ENCODE measurements around the gene NEURL4.

NEURL4 gene

DNA sequence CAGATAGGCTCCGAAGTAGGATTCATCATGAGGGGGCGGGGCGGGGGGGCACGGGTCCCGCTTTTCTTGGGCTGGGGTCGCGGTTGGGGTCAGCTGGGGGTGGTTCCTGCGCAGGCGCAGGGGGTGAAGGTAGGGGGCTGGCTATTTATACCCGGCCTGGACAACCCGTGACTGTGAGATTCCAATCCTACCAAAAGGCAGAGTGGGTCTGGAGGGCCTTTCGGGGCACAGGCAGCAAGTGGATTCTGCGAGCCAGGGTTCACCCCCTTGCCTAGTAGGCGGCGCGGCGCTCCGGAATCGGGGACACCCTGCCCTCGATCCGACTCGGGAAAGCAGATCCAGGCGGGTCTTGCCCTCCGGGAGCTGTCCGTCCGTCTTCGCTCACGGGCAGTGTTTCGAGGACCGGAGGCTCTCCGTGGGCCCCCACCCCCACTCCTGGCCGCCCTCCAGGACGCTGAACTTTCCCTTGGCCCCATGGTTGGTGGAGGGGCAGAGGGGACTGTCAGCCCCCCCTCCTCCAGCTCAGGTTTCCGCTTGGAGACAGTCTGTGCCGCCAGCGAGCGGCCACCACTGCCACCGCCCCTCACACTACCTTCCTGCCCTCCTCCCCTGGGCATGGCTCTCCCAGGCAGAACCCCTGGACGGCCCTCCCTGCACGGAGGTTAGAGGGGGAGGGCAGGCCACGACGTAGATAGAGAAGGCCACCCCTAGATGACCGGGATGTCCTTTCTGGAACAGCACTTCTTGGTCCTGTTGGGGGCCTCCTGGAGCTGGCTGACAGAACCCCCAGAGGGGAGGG is 47.0 kb downstream of the NEURL4 start:
- ChIA-PET CTCF (interaction anchor here (1.2 to 8.4 kb wide), 4 partner anchors 10 to 25 kb away, joined by 3 to 80 read pairs (median 14); no protein-coding TSS in a partner anchor), POLR2A (interaction anchor here (0.6 to 1.6 kb wide), 2 partner anchors 203 to 276 kb away, joined by 3 read pairs; no protein-coding TSS in a partner anchor)
- no peak for DNase-seq (ENCODE audit: extremely low spot score)
- TF ChIP-seq, protein P1, sequence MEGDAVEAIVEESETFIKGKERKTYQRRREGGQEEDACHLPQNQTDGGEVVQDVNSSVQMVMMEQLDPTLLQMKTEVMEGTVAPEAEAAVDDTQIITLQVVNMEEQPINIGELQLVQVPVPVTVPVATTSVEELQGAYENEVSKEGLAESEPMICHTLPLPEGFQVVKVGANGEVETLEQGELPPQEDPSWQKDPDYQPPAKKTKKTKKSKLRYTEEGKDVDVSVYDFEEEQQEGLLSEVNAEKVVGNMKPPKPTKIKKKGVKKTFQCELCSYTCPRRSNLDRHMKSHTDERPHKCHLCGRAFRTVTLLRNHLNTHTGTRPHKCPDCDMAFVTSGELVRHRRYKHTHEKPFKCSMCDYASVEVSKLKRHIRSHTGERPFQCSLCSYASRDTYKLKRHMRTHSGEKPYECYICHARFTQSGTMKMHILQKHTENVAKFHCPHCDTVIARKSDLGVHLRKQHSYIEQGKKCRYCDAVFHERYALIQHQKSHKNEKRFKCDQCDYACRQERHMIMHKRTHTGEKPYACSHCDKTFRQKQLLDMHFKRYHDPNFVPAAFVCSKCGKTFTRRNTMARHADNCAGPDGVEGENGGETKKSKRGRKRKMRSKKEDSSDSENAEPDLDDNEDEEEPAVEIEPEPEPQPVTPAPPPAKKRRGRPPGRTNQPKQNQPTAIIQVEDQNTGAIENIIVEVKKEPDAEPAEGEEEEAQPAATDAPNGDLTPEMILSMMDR (IDR thresholded peaks at IDR 0.05; ENCODE audit: control extremely low read depth, extremely low read depth, low read depth, missing control alignments): no peak

DNA sequence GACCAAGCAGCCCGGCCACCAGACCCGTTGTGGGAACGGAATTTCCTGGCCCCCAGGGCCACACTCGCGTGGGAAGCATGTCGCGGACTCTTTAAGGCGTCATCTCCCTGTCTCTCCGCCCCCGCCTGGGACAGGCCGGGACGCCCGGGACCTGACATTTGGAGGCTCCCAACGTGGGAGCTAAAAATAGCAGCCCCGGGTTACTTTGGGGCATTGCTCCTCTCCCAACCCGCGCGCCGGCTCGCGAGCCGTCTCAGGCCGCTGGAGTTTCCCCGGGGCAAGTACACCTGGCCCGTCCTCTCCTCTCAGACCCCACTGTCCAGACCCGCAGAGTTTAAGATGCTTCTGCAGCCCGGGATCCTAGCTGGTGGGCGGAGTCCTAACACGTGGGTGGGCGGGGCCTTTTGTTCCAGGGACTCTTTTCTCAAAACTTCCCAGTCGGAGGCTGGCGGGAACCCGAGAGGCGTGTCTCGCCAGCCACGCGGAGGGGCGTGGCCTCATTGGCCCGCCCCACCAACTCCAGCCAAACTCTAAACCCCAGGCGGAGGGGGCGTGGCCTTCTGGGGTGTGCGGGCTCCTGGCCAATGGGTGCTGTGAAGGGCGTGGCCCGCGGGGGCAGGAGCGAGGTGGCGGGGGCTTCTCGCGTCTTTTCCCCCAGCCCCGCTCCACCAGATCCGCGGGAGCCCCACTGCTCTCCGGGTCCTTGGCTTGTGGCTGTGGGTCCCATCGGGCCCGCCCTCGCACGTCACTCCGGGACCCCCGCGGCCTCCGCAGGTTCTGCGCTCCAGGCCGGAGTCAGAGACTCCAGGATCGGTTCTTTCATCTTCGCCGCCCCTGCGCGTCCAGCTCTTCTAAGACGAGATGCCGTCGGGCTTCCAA is 47.8 kb downstream of the NEURL4 start, which contains the start of gene SLC2A4:
Gene SLC2A4 (plus strand): TSS at position 645 of the 879 bp plus-strand sequence. CDS start 217 bp downstream, at position 862.
- TF ChIP-seq, protein P1 (IDR thresholded peaks at IDR 0.05; ENCODE audit: control extremely low read depth, extremely low read depth, low read depth, missing control alignments): no peak
- ChIA-PET POLR2A (interaction anchor here (1.6 kb wide), 1 partner anchor 204 kb away, joined by 3 read pairs; no protein-coding TSS in a partner anchor), CTCF (interaction anchor here (0.6 to 8.4 kb wide), 18 partner anchors 9 to 406 kb away, joined by 3 to 80 read pairs (median 4); partner anchors contain the start of genes TP53 and WRAP53)
- DNase-seq (ENCODE audit: extremely low spot score): peak; percentile 97

DNA sequence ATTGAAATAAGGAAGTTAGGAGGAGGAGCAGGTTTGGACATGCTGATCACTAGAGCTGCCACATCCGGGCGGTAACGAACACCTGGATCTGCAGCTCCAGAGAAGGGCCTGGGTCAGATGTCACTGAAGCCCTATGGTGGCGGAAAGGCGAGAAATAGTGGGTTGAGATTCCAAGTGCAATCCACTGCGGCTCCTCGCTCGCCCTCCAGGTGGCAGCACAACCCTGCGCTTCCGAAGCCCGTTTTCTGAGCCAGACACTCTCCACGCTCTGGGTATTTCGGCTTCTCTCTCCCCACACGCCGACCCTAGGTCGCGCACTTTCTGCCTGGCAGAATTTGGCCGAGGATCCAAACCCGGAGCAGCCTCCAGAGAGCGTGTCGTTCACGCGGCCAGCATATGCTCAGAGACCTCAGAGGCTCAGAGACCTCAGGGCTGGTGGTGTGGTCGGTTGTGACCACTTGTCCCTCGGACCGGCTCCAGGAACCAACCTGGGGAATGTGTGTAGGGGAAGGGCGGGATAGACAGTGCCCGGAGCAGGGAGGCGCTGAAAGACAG is 48.5 kb downstream of the NEURL4 start:
- TF ChIP-seq, protein P1 (IDR thresholded peaks at IDR 0.05; ENCODE audit: control extremely low read depth, extremely low read depth, low read depth, missing control alignments): peak; percentile 95
- CTCF ChIA-PET: interaction anchor here (0.6 to 8.4 kb wide), 22 partner anchors 12 to 407 kb away, joined by 3 to 80 read pairs (median 4); partner anchors contain the start of genes ACAP1, TP53 and WRAP53
- DNase-seq (ENCODE audit: extremely low spot score): peak; percentile 89
- POLR2A ChIA-PET: interaction anchor here (0.5 to 1.6 kb wide), 2 partner anchors 205 to 555 kb away, joined by 3 read pairs; no protein-coding TSS in a partner anchor

DNA sequence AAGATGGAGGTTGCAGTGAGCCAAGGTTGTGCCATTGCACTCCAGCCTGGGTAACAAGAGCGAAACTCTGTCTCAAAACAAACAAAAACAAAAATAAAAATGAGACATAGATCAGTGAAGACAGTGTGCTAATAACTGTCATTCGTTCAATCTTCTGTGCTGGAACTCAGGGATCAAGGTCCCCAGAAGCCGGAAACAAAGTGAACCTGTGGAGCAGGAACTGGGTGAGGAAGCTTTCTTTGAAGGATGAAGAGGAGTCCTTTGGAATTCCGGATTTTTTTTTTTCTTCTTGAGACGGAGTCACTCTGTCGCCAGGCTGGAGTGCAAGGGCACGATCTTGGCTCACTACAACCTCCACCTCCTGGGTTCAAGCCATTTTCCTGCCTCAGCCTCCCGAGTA is 49.7 kb downstream of the NEURL4 start:
- CTCF ChIA-PET: interaction anchor here (0.8 to 2.8 kb wide), 6 partner anchors 13 to 408 kb away, joined by 3 to 7 read pairs (median 4); partner anchors contain the start of genes ACAP1, TP53 and WRAP53
- POLR2A ChIA-PET: no interaction called here
- TF ChIP-seq, protein P1 (IDR thresholded peaks at IDR 0.05; ENCODE audit: control extremely low read depth, extremely low read depth, low read depth, missing control alignments): no peak
- no peak for DNase-seq (ENCODE audit: extremely low spot score)

DNA sequence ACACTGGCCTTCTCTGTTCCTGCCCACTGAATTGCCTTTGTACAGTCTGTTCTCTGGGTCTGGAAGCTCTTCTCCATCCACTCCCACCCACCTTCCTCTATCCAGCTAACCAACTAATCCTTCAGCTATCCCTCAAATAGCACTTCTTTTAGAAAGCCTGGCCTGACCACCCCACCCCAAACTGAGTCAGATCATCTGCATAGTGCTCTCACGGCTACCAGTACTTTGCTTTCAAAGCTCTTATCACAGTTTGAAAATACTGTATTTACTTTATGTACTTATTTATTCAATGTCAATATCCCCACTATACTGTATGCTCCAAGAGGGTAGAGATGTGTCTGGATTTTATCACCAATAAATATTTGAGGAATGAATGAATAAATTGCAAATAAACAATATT is 62.4 kb downstream of the NEURL4 start:
- TF ChIP-seq, protein P1 (IDR thresholded peaks at IDR 0.05; ENCODE audit: control extremely low read depth, extremely low read depth, low read depth, missing control alignments): no peak
- ChIA-PET CTCF (interaction anchor here (1.4 to 2.2 kb wide), 2 partner anchors 14 to 30 kb away, joined by 8 to 11 read pairs; no protein-coding TSS in a partner anchor), POLR2A (no interaction called here)
- no peak for DNase-seq (ENCODE audit: extremely low spot score)
